Measurements from ENCODE around the gene KRTAP12-4. TPM values are rescaled to one million over a fixed set of nuclear protein-coding genes. Genes with fewer than 3 reads are reported as not detected.
"Not testable (repeated sequence)": the region's sequence is repeated elsewhere in the genome, so short reads cannot be mapped to it uniquely, and the experiment has no call there.

Gene KRTAP12-4
- total RNA-seq, 1 experiment from 2014 or later = not detected

GRCh38 chr21:44636209-44637017 is 18.0 kb downstream of the KRTAP12-4 start:
- no peak for DNase-seq (ENCODE audit: low read depth)

DNA sequence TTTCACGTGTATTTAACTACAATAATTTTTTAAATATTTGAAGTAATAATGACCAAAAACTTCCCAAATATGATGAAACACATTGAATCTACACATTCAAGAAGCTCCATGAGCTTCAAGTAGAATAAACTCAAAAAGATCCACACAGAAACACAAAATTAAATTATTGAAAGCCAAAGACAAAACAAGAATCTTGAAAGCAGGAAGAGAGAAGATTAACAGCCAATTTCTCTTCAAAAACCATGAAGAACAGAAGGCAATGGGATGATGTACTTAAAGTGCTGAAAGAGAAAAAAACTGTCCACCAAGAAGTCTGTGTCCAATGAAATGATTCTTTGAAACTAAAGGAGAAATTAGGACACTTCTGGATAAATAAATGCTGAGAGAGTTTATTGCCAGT is 22.4 kb downstream of the KRTAP12-4 start:
- DNase-seq (ENCODE audit: low read depth) = no peak

GRCh38 chr21:44630440-44630839 is 24.0 kb downstream of the KRTAP12-4 start:
- no peak for DNase-seq (ENCODE audit: low read depth)

DNA sequence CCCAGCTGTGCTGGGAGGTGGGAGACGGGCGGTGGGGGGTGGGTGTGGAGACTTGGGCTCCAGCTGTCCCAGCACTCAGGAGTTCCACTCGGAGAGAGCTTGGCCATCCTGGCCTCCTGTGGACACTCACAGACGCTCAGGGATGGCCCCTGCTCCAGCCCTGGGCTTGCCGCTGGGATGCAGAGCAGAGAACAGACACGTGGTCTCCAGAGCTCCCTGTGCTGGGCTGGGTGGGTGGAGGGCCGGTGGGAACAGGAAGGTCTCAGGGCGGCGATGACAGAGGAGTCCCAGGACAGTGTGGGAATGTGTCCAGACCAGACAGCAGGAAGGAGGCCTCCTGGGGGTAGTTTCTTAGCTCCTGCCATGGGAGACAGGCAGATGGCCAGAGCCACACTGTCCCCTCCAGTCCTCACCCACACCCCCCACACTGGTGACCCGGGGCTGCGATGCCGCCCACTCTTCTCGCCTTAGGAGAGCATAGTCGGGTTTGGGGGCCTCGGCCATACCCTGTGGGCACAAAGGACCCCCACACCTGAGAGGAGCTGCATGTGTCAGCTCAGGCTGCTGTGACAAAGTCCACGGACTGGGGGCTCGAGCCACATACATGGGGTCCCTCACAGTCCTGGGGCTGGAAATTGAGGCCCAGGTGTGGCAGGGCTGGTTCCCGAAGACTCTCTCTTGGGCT is 25.6 kb downstream of the KRTAP12-4 start:
- DNase-seq (ENCODE audit: low read depth) = no peak

GRCh38 chr21:44627831-44628233 is 26.6 kb downstream of the KRTAP12-4 start:
- DNase-seq (ENCODE audit: low read depth) = not testable (repeated sequence)

GRCh38 chr21:44627181-44627822 is 27.2 kb downstream of the KRTAP12-4 start:
- DNase-seq (ENCODE audit: low read depth) = not testable (repeated sequence)

- no peak for DNase-seq (ENCODE audit: low read depth)
Observed at GRCh38 chr21:44626673-44627143, 27.8 kb downstream of the KRTAP12-4 start, which contains the start of gene KRTAP10-9. Gene KRTAP10-9 (plus strand): TSS chr21:44627093. CDS start chr21:44627172, 79 bp downstream.

DNA sequence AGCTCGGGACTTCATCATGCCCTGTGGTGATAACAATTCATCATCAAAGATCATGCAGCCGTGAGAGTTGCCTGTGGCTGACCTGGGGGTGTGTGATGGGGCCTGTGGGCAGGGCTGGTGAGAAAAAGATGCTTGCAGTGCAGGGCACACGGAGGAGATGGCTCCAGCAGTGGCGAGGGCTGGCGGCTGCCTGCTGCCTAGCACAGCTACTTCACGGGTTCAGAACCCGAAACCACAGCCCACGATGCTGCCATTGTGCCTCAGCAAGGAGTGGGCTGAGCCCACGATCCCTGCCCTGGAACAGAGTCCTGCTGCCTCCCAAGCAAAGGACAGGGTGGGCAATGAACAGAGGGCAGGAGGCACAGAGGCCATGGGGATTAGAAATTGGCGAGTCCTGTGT is 28.2 kb downstream of the KRTAP12-4 start:
- no peak for DNase-seq (ENCODE audit: low read depth)

DNA sequence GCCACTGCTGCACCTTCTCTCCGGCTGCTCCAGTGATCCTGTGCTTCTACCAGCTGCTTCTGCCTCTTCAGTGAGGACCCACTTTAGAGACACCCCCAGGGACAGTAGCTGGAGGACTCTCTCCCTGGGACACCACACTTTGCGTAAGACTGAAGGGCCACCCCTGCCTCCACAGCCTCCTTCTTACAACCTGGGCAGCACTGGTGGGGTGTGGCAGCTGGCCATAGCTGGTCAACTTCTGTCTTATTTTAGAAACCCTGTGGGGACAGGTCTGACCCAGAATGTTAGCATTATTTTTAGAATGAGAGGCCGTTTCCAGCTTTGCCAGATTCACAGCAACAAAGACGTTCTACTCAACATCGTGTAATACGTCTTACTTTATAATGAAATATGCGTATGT is 28.7 kb downstream of the KRTAP12-4 start:
- no peak for DNase-seq (ENCODE audit: low read depth)

- DNase-seq (ENCODE audit: low read depth) = no peak
Observed at GRCh38 chr21:44623575-44623974, 30.9 kb downstream of the KRTAP12-4 start.

- no peak for DNase-seq (ENCODE audit: low read depth)
Observed at GRCh38 chr21:44619886-44620285, 34.6 kb downstream of the KRTAP12-4 start.

DNA sequence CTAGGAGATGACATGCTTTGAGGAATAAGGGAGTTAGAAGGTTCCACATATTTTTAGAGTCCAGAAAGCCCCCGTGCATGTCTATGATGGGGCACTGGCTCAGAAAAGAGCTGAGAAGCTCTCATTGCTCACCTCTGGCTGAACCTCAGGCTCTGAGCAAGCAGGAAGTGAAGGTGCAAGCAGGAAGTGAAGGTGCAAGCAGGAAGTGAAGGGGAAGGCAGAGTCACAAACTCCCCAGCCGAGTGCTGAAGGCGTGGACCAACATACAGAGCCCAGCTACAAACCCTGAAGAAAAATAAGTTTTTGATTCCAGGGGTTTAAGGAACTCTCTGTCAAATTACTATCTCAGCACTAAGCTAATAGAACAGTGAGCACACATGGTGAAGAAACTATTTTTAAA is 35.5 kb downstream of the KRTAP12-4 start:
- DNase-seq (ENCODE audit: low read depth) = no peak

- no peak for DNase-seq (ENCODE audit: low read depth)
Observed at GRCh38 chr21:44618504-44618903, 36.0 kb downstream of the KRTAP12-4 start.

- no peak for DNase-seq (ENCODE audit: low read depth)
Observed at GRCh38 chr21:44617071-44617501, 37.4 kb downstream of the KRTAP12-4 start.

- no peak for DNase-seq (ENCODE audit: low read depth)
Observed at GRCh38 chr21:44616591-44616926, 37.9 kb downstream of the KRTAP12-4 start.

GRCh38 chr21:44615911-44616590 is 38.4 kb downstream of the KRTAP12-4 start:
- no peak for DNase-seq (ENCODE audit: low read depth)

DNA sequence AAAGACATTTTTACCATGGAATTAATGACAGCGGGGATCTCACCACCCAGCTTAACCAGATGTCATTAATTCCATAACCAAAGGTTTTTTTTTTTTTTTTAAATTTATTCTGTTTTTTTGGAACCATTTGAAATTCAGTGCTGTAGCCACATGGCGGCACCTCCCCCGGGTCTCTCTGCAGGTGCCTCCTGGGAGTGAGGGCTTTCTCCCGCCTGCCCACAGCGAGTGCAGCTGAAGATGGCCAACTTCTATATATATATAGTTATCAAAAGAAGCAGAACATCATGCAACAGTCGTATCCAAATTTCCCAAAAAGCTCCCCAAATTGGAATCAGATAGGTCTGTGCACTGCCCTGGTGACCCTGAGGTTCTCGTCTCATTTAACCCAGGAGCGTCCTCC is 39.0 kb downstream of the KRTAP12-4 start:
- DNase-seq (ENCODE audit: low read depth) = no peak

DNA sequence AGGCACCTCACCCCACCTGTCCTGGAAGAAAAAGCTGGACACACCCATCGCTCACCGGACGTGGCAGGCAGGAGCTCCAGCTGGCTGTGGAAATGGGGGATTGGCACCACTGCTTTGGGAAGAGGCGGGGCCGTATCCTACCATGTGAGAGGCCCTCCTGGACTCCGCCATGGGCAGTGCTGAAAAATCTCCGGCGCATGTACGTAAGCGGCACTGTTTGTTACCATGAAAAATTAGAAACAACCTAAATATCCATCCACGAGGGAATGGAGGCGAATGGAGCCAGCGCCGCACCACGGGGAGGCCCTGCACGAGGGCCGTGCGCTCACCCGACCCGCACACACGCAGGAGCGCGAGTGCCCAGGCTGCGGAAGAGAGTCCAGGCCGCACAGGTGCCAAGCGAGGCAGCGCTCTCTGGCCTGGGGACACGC is 39.5 kb downstream of the KRTAP12-4 start:
- no peak for DNase-seq (ENCODE audit: low read depth)

DNA sequence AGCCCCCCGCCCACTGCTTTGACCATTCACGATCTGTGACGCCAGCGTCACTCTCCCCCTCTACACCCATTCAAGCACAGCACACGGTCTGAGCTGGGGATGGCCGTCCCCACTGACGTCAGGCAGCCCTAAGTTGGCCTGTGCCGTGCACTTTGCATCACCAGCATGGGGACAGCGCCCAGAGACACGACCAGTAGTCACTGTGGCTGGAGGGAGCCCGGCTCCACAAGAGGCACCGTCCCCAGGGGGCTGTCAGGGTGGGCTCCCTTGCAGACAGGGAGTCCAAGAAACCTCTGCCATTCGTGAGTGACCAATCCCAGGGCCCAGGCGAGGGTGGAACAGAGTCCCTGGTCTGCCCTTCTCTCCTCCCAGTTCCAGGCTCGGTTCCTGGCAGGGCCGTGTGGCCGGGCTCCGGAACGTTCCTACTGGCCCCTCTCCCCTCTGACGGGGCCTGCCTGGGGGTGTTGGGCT is 40.3 kb downstream of the KRTAP12-4 start:
- DNase-seq (ENCODE audit: low read depth) = no peak

GRCh38 chr21:44613386-44614155 is 40.9 kb downstream of the KRTAP12-4 start:
- DNase-seq (ENCODE audit: low read depth) = no peak

DNA sequence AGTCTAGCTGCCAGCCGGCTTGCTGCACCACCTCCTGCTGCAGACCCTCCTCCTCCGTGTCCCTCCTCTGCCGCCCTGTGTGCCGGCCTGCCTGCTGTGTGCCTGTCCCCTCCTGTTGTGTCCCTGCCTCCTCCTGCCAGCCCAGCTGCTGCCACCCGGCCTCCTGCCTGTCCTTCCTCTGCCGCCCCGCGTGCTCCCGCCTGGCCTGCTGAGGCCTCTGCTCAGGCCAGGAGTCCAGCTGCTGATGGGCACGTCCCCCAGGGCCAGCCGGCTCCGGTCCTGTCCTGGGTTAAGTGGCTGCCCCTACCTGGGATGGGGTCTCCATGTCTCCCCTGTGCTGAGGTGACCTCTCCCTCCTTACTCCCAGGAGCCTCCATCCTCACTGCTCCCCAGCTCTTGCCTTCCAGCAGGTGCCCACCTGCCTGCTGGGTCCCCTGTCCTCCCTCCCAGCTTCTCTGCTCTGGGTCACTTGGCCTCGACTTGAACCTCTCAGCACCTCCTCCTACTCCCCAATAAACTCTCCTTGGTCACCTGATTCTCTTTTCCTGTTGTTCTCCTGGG is 41.7 kb downstream of the KRTAP12-4 start:
- DNase-seq (ENCODE audit: low read depth) = no peak
